Neutrophil (primary cell): ENCODE data around the gene SWT1.

Source experiments
- H3K27ac ChIP-seq: fragments of 200-600 bp; sonication (generic); 2 replicates; pipeline ENCODE4 v1.5.1; 2016; ENCODE audit warnings: mild to moderate bottlenecking, moderate library complexity
- H3K27me3 ChIP-seq: fragments of 200-600 bp; sonication (generic); 2 replicates; pipeline ENCODE4 v1.6.0; 2016; ENCODE audit warnings: mild to moderate bottlenecking
- H3K36me3 ChIP-seq: fragments of 200-600 bp; sonication (generic); 2 replicates; pipeline ENCODE4 v1.5.1; 2017
- H3K4me1 ChIP-seq, 2 experiments: fragments of 200-600 bp in 1 of 2; sonication (generic) in 1 of 2; 1 replicate in 1 of 2; 2 replicates in 1 of 2; pipeline versions ENCODE4 v1.5.1 to v1.6.1; 2013 to 2016; ENCODE audit warnings: low read depth in 1 of 2, low read length in 1 of 2, mild to moderate bottlenecking in 1 of 2, moderate library complexity in 1 of 2; ENCODE audit not compliant: control insufficient read depth in 1 of 2, insufficient read depth in 1 of 2
- H3K4me3 ChIP-seq, 2 experiments: fragments of 200-600 bp in 1 of 2; sonication (generic) in 1 of 2; 1 replicate in 1 of 2; 2 replicates in 1 of 2; pipeline ENCODE4 v1.5.1; 2013 to 2016; ENCODE audit warnings: low read depth in 1 of 2, low read length in 1 of 2, mild to moderate bottlenecking in 1 of 2, moderate library complexity in 1 of 2
- H3K9me3 ChIP-seq: fragments of 200-600 bp; sonication (generic); 2 replicates; pipeline ENCODE4 v1.5.1; 2016
- TF ChIP-seq, protein P1 (sequence below): fragments of 200-600 bp; sonication (generic); IDR thresholded peaks from 2 replicates; pipeline ENCODE4 v1.5.1; 2016; ENCODE audit warnings: antibody characterized with exemption

Gene SWT1

GRCh38 chr1:185263780-185264179 is 106.8 kb downstream of the SWT1 start:
- Histone ChIP-seq H3K27ac (no peak overlapping the region), H3K36me3 (no peaks in the 10 kb centered on the region), H3K9me3 (no peaks in the 10 kb centered on the region), H3K4me3 (no peak overlapping the region), H3K27me3 (no peaks in the 10 kb centered on the region), H3K4me1 (no peaks in the 10 kb centered on the region)
- TF ChIP-seq, protein P1, sequence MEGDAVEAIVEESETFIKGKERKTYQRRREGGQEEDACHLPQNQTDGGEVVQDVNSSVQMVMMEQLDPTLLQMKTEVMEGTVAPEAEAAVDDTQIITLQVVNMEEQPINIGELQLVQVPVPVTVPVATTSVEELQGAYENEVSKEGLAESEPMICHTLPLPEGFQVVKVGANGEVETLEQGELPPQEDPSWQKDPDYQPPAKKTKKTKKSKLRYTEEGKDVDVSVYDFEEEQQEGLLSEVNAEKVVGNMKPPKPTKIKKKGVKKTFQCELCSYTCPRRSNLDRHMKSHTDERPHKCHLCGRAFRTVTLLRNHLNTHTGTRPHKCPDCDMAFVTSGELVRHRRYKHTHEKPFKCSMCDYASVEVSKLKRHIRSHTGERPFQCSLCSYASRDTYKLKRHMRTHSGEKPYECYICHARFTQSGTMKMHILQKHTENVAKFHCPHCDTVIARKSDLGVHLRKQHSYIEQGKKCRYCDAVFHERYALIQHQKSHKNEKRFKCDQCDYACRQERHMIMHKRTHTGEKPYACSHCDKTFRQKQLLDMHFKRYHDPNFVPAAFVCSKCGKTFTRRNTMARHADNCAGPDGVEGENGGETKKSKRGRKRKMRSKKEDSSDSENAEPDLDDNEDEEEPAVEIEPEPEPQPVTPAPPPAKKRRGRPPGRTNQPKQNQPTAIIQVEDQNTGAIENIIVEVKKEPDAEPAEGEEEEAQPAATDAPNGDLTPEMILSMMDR = no peak

DNA sequence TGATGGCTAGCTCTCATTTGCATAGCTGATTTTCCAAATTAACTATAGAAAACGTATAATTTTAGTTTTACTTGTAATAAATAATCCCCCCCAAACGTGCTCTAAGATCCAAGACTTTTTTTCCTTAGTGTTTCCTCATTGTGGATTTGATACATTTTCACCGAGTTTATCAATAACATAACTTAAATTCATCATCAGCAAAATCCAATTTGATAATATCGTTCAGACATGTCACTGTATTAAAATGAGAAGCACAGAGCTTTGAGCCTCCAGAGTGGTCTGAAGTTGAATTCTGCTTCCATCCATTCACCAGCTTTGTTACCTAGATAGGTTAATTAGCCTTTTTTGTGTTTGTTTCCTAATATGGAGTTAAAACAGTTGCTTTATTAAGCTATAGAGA is 108.3 kb downstream of the SWT1 start:
- Histone ChIP-seq H3K9me3 (no peaks in the 10 kb centered on the region), H3K4me3 (no peak overlapping the region), H3K27ac (no peak overlapping the region), H3K36me3 (no peaks in the 10 kb centered on the region), H3K27me3 (no peaks in the 10 kb centered on the region), H3K4me1 (no peaks in the 10 kb centered on the region)
- TF ChIP-seq, protein P1 = no peak

GRCh38 chr1:185267301-185267700 is 110.3 kb downstream of the SWT1 start:
- H3K27ac ChIP-seq = no peak overlapping the region
- TF ChIP-seq, protein P1 = no peak
- no peak overlapping the region for H3K4me3 ChIP-seq
- no peaks in the 10 kb centered on the region for H3K27me3 ChIP-seq
- H3K4me1 ChIP-seq = no peaks in the 10 kb centered on the region
- H3K9me3 ChIP-seq = no peaks in the 10 kb centered on the region
- no peaks in the 10 kb centered on the region for H3K36me3 ChIP-seq

- Histone ChIP-seq H3K9me3 (no peaks in the 10 kb centered on the region), H3K4me3 (no peak overlapping the region), H3K27ac (no peak overlapping the region), H3K27me3 (no peaks in the 10 kb centered on the region), H3K36me3 (no peaks in the 10 kb centered on the region), H3K4me1 (no peaks in the 10 kb centered on the region)
- TF ChIP-seq, protein P1 = no peak
Measured at GRCh38 chr1:185267701-185268100, 110.7 kb downstream of the SWT1 start.

- Histone ChIP-seq H3K4me1 (no peaks in the 10 kb centered on the region), H3K4me3 (no peak overlapping the region), H3K36me3 (no peaks in the 10 kb centered on the region), H3K27me3 (no peaks in the 10 kb centered on the region), H3K9me3 (no peaks in the 10 kb centered on the region), H3K27ac (no peak overlapping the region)
- TF ChIP-seq, protein P1 = no peak
Measured at GRCh38 chr1:185268352-185268751, 111.4 kb downstream of the SWT1 start.

DNA sequence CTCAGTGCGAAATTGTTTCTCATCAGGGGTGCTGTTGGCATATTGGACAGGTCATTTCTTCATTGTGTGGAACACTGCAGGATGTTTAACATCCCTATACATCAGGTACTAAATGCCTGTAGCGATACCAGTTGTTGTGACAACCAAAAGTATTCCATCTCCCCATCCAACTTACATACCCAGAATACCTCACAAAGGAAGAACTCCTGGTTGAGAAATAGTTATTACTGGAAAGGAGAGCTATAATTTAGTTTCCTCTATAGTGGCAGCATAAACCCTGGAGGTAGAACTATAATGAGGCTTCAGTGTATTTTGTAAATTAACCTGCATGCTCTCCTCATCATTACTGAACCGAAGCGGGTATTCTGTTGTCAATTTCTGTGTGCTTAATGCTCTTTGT is 115.0 kb downstream of the SWT1 start:
- H3K27ac ChIP-seq = no peak overlapping the region
- no peaks in the 10 kb centered on the region for H3K4me1 ChIP-seq
- H3K27me3 ChIP-seq = no peaks in the 10 kb centered on the region
- H3K36me3 ChIP-seq = no peaks in the 10 kb centered on the region
- H3K4me3 ChIP-seq = no peak overlapping the region
- no peaks in the 10 kb centered on the region for H3K9me3 ChIP-seq
- TF ChIP-seq, protein P1 = no peak
